Neuron (in vitro differentiated cells): ENCODE results near the gene PTPRH.

ENCODE experiments used
- H2AFZ ChIP-seq: one replicate; pipeline ENCODE4 v1.6.1; 2013; ENCODE audit warnings: low read depth, mild to moderate bottlenecking, inconsistent platforms, low read length, moderate library complexity
- H3K27me3 ChIP-seq: one replicate; pipeline ENCODE4 v1.6.1; 2013; ENCODE audit warnings: low read length; ENCODE audit not compliant: insufficient read depth
- H3K36me3 ChIP-seq: one replicate; pipeline ENCODE4 v1.6.1; 2013; ENCODE audit warnings: low read length; ENCODE audit not compliant: insufficient read depth
- H3K4me1 ChIP-seq: one replicate; pipeline ENCODE4 v1.6.1; 2013; ENCODE audit warnings: low read length; ENCODE audit not compliant: insufficient read depth
- H3K4me3 ChIP-seq: 2 replicates; pipeline ENCODE4 v1.5.1; 2013; ENCODE audit warnings: mild to moderate bottlenecking, low read length, moderate library complexity
- H3K9me3 ChIP-seq: one replicate; pipeline ENCODE4 v1.6.1; 2013; ENCODE audit warnings: low read length

Gene PTPRH

DNA sequence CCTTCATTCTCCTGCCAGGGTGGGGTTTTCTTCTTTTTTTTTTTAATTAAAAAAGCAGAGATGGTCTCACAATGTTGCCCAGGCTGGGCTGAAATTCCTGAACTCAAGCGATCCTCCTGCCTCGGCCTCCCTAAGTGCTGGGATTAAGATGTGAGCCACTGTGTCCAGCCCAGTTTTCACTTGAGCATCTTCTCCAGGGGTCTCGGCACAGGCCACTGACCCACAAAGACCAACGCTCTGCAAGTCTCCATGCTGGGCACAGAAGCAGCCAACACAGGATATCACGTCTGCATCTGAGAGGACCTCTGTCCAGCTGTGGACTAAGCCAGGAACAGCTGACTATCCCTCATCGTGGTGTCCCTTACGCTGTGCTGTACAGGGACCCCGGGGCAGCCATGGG lies 28.7 kb upstream of the PTPRH start:
- Histone ChIP-seq H3K9me3 (no peaks in the 10 kb centered on the region), H3K27me3 (no peaks in the 10 kb centered on the region), H3K36me3 (peaks cover 79% of the 10 kb centered on the region), H2AFZ (no peak overlapping the region), H3K4me1 (no peaks in the 10 kb centered on the region), H3K4me3 (no peak overlapping the region)

GRCh38 chr19:55232986-55233385 lies 23.7 kb upstream of the PTPRH start:
- H3K4me1 ChIP-seq = no peaks in the 10 kb centered on the region
- no peak overlapping the region for H2AFZ ChIP-seq
- H3K9me3 ChIP-seq = no peaks in the 10 kb centered on the region
- no peak overlapping the region for H3K4me3 ChIP-seq
- H3K36me3 ChIP-seq = peaks cover 76% of the 10 kb centered on the region
- no peaks in the 10 kb centered on the region for H3K27me3 ChIP-seq

DNA sequence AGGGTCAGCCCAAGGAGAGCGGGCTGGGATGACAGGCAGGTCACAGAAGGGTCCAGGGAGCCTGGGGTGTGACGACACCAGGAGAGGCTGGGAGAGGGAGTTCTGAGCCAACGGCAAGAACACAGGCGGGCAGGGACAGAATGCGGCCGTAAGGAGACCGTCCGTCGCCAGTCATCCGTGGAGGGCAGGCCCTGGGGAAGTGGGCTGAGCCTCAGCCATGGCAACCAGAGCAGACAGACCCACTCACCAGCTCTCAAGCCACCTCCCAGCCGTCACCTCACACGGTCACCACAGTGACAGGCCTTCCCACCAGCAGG lies 22.9 kb upstream of the PTPRH start:
- H3K4me3 ChIP-seq = no peak overlapping the region
- no peaks in the 10 kb centered on the region for H3K9me3 ChIP-seq
- no peaks in the 10 kb centered on the region for H3K4me1 ChIP-seq
- no peak overlapping the region for H2AFZ ChIP-seq
- no peaks in the 10 kb centered on the region for H3K27me3 ChIP-seq
- H3K36me3 ChIP-seq = peaks cover 77% of the 10 kb centered on the region

DNA sequence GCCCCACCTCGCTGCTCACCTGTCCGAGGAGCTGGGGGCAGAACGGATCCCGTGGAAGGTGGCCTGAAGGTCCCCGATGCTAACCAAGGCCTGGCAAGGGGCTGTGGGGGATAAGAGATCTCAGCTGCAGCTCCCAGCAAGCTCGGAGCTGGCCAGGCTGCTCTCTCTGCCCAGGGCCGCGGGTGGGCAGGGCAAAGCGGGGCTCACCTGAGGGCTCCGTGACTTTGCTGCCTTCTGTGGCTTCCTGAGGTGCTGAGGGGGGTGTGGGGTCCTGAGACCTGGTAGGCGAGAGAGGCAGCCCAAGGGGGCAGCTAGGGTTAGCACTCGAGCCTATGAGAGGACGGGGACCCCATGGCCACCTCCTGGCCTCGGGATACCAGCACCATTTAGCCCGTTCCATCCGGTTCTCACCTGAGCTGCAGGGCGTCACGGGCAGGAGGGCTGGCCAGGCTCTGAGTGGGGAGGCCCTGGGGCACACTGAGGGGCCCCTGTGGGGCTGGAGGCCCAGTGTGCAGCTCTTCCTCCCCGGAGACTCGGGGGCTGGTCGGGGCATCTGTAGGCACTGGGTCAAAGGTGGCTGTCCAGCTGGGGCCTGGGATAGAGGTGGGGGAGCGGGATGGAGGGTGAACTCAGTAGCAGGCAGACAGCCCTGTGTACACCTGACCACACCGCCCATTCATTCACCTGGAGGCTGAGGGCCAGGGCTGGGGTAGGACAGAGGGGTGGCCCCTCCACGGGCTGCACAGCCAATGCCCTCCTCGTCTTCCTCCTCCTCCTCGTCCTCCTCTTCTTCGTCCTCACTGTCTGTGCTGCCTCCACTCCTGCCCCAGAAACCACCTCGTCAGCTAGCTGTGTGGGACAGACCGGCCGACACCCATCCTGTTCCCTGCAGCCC lies 22.3 kb upstream of the PTPRH start:
- no peaks in the 10 kb centered on the region for H3K4me1 ChIP-seq
- H3K9me3 ChIP-seq = no peaks in the 10 kb centered on the region
- H3K27me3 ChIP-seq = no peaks in the 10 kb centered on the region
- no peak overlapping the region for H2AFZ ChIP-seq
- H3K4me3 ChIP-seq = no peak overlapping the region
- peaks cover 74% of the 10 kb centered on the region for H3K36me3 ChIP-seq

- Histone ChIP-seq H3K4me1 (no peaks in the 10 kb centered on the region), H2AFZ (no peak overlapping the region), H3K36me3 (peaks cover 66% of the 10 kb centered on the region), H3K27me3 (no peaks in the 10 kb centered on the region), H3K9me3 (no peaks in the 10 kb centered on the region), H3K4me3 (no peak overlapping the region)
These were observed 21.5 kb upstream of the PTPRH start for GRCh38 chr19:55230780-55231179.

DNA sequence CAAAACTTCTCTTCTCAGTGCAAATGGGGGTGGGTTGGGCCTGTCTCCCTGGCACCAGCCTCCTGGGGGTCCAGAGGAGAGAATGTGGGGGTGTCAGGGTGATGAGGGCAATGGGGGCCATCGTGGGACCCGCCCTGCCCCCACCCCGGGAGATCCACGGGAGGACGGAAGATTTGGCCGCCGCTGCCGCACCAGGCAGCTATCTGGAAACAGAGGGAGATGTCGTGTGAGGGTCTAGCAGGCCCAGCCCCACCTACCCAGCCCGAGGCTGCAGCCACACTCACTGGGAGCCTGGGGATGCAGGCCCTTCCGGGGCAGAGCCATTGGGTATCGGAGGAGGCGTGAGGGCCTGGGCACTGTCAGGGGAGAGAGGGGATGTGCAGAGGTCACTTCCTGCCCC lies 21.0 kb upstream of the PTPRH start:
- Histone ChIP-seq H3K9me3 (no peaks in the 10 kb centered on the region), H3K4me1 (no peaks in the 10 kb centered on the region), H3K36me3 (peaks cover 65% of the 10 kb centered on the region), H2AFZ (no peak overlapping the region), H3K4me3 (no peak overlapping the region), H3K27me3 (no peaks in the 10 kb centered on the region)

GRCh38 chr19:55229789-55230182 lies 20.5 kb upstream of the PTPRH start:
- Histone ChIP-seq H3K27me3 (no peaks in the 10 kb centered on the region), H2AFZ (no peak overlapping the region), H3K4me3 (no peak overlapping the region), H3K9me3 (no peaks in the 10 kb centered on the region), H3K4me1 (no peaks in the 10 kb centered on the region), H3K36me3 (peaks cover 61% of the 10 kb centered on the region)

GRCh38 chr19:55229145-55229788 lies 20.0 kb upstream of the PTPRH start:
- Histone ChIP-seq H3K4me1 (no peaks in the 10 kb centered on the region), H3K36me3 (peaks cover 56% of the 10 kb centered on the region), H3K9me3 (no peaks in the 10 kb centered on the region), H3K27me3 (no peaks in the 10 kb centered on the region), H3K4me3 (no peak overlapping the region), H2AFZ (no peak overlapping the region)

- Histone ChIP-seq H3K27me3 (no peaks in the 10 kb centered on the region), H3K36me3 (peaks cover 52% of the 10 kb centered on the region), H2AFZ (no peak within 1 kb of the TSS), H3K4me1 (no peaks in the 10 kb centered on the region), H3K9me3 (no peaks in the 10 kb centered on the region), H3K4me3 (no peak within 1 kb of the TSS)
These were observed 19.2 kb upstream of the PTPRH start, which contains the start of gene TMEM86B for GRCh38 chr19:55228403-55229031. TSS of gene TMEM86B (minus strand) at chr19:55228763. CDS start at chr19:55228741, 22 bp downstream.

GRCh38 chr19:55228015-55228391 lies 18.7 kb upstream of the PTPRH start:
- H3K9me3 ChIP-seq = no peaks in the 10 kb centered on the region
- H3K4me1 ChIP-seq = no peaks in the 10 kb centered on the region
- no peak overlapping the region for H2AFZ ChIP-seq
- no peak overlapping the region for H3K4me3 ChIP-seq
- peaks cover 49% of the 10 kb centered on the region for H3K36me3 ChIP-seq
- no peaks in the 10 kb centered on the region for H3K27me3 ChIP-seq

- H2AFZ ChIP-seq = no peak overlapping the region
- H3K9me3 ChIP-seq = no peaks in the 10 kb centered on the region
- no peaks in the 10 kb centered on the region for H3K4me1 ChIP-seq
- no peaks in the 10 kb centered on the region for H3K27me3 ChIP-seq
- H3K4me3 ChIP-seq = no peak overlapping the region
- H3K36me3 ChIP-seq = peaks cover 43% of the 10 kb centered on the region
These were observed 18.1 kb upstream of the PTPRH start for GRCh38 chr19:55227241-55228014.

GRCh38 chr19:55226788-55227187 lies 17.5 kb upstream of the PTPRH start:
- Histone ChIP-seq H3K36me3 (peaks cover 37% of the 10 kb centered on the region), H3K4me1 (no peaks in the 10 kb centered on the region), H2AFZ (no peak overlapping the region), H3K9me3 (no peaks in the 10 kb centered on the region), H3K4me3 (no peak overlapping the region), H3K27me3 (no peaks in the 10 kb centered on the region)

- no peak overlapping the region for H3K4me3 ChIP-seq
- peaks cover 32% of the 10 kb centered on the region for H3K36me3 ChIP-seq
- no peaks in the 10 kb centered on the region for H3K27me3 ChIP-seq
- H3K4me1 ChIP-seq = no peaks in the 10 kb centered on the region
- H2AFZ ChIP-seq = no peak overlapping the region
- no peaks in the 10 kb centered on the region for H3K9me3 ChIP-seq
These were observed 17.0 kb upstream of the PTPRH start for GRCh38 chr19:55226273-55226672.
